ENCODE results near the gene TMEM25. TPM values are rescaled to one million over a fixed set of nuclear protein-coding genes. Genes with fewer than 3 reads are reported as not detected.

TMEM25 gene
- total RNA-seq, 1 experiment from 2014 or later: 24.5 TPM

- H2BK15ac ChIP-seq (ENCODE audit: low read depth, low read length): no peak overlapping the region
- H2AK5ac ChIP-seq (ENCODE audit: insufficient read length, low read length): no peak overlapping the region
- no peak overlapping the region for H4K8ac ChIP-seq (replicated peaks; ENCODE audit: insufficient read length, low read depth, low read length)
- H2BK120ac ChIP-seq (ENCODE audit: low read depth, low read length, poor library complexity, severe bottlenecking): no peak overlapping the region
- no peak overlapping the region for H2BK5ac ChIP-seq (ENCODE audit: insufficient read length, low read length)
- no peak overlapping the region for H4K5ac ChIP-seq (ENCODE audit: insufficient read length, low read depth, low read length)
- H3T11ph ChIP-seq (ENCODE audit: low read length): no peak overlapping the region
- no peak overlapping the region for H3K4ac ChIP-seq (ENCODE audit: low read depth, low read length)
- H4K20me1 ChIP-seq (ENCODE audit: control insufficient read depth, insufficient read depth, insufficient read length): no peaks in the 10 kb centered on the region
- no peak overlapping the region for H3K14ac ChIP-seq (ENCODE audit: insufficient read depth, low read length)
- no peaks in the 10 kb centered on the region for H3K27me3 ChIP-seq (ENCODE audit: insufficient read depth, low read length)
- no peak overlapping the region for H2BK12ac ChIP-seq (ENCODE audit: insufficient read length, low read depth, low read length)
- Mint-ChIP-seq H3K4me1 (no peaks in the 10 kb centered on the region), H3K9me3 (no peaks in the 10 kb centered on the region), H3K27ac (no peak overlapping the region), H3K4me3 (no peak overlapping the region), H3K27me3 (ENCODE audit: low read depth) (no peaks in the 10 kb centered on the region), H3K36me3 (ENCODE audit: insufficient read depth in 1 of 3, low read depth in 3 of 3) (peaks cover 30 to 75% (median 74%) of the 10 kb centered on the region in 3 experiments)
- no peak overlapping the region for H4K91ac ChIP-seq (ENCODE audit: insufficient read length, low read depth, low read length)
- no peak; the same call in 2 of the 3 replicates for TF ChIP-seq CTCF (conservative IDR thresholded peaks at IDR 0.05)
- no peak overlapping the region for H3K23ac ChIP-seq (ENCODE audit: insufficient read length, low read depth, low read length)
- H3K9ac ChIP-seq (ENCODE audit: extremely low read depth, insufficient read length, low read length): no peak overlapping the region
- no peak overlapping the region for H3K4me2 ChIP-seq (ENCODE audit: insufficient read depth, insufficient read length, low read length)
- H3K79me1 ChIP-seq (ENCODE audit: insufficient read depth, low read depth, low read length, poor library complexity, severe bottlenecking): no peaks in the 10 kb centered on the region
- no peak overlapping the region for H3K18ac ChIP-seq (ENCODE audit: insufficient read length, low read depth, low read length)
- H3K23me2 ChIP-seq (ENCODE audit: insufficient read length, low read depth, low read length, poor library complexity, severe bottlenecking): no peaks in the 10 kb centered on the region
- no peak overlapping the region for H2BK20ac ChIP-seq (ENCODE audit: low read depth, low read length, poor library complexity, severe bottlenecking)
- H3K27ac ChIP-seq (ENCODE audit: insufficient read length, low read depth, low read length): no peak overlapping the region
- H3K79me2 ChIP-seq (ENCODE audit: insufficient read depth, low read length): no peaks in the 10 kb centered on the region
- H3K9me3 ChIP-seq (ENCODE audit: control insufficient read depth, low read depth, low read length): no peaks in the 10 kb centered on the region
- DNase-seq: no peak
- no peak overlapping the region for H3K56ac ChIP-seq (ENCODE audit: insufficient read length, low read depth, low read length)
- no peaks in the 10 kb centered on the region for H3K4me1 ChIP-seq (ENCODE audit: insufficient read depth, low read length)
- no peak overlapping the region for H2AFZ ChIP-seq (ENCODE audit: low read length)
These were observed 45.7 kb upstream of the TMEM25 start for GRCh38 chr11:118485273-118485672.

All from H9 (cell line).